Measurements from ENCODE around the gene ATP13A3. TPM values are rescaled to one million over a fixed set of nuclear protein-coding genes. Genes with fewer than 3 reads are reported as not detected.

ATP13A3 gene
- total RNA-seq, 1 donor from 2014 or later: 80.3 TPM

DNA sequence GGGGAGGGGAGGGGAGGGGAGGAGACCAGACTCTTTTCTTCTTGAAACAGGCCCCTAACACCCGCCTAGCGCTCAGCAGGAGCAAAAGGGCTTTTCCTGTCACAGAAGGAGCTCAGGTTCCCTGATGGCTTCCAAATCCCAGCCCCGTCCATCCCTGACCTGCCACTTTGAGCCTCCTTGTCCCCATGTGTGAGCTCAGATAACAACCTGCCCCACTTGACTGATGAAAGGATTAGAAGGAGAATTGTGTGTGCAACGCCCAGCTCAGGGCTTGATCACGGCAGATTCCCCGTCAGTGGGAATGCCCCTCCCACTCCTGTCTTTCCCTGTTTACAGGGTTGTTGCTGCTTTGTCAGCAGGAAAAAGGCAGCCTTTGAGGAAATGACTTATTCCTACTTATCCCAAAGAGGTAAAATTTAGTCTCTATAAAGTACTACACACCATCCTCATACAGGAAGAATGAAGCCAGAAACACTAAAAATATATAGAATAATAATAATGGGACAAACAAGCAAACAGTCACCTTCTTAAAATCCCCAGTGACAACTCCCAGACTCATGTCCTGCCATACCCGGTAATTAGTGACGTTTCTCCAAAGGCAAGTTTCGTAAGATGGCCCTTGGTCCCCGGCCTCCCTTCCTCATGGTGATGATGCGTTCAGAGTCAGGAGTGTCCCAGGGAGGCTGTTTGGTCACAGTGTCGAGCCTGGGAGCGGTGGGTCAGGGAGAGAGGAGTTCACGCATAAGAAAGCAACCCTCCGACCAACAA, 111.1 kb downstream of the ATP13A3 start:
- DNase-seq (ENCODE audit: extremely low spot score, unreplicated experiment): no peak
- TF ChIP-seq, protein P1, sequence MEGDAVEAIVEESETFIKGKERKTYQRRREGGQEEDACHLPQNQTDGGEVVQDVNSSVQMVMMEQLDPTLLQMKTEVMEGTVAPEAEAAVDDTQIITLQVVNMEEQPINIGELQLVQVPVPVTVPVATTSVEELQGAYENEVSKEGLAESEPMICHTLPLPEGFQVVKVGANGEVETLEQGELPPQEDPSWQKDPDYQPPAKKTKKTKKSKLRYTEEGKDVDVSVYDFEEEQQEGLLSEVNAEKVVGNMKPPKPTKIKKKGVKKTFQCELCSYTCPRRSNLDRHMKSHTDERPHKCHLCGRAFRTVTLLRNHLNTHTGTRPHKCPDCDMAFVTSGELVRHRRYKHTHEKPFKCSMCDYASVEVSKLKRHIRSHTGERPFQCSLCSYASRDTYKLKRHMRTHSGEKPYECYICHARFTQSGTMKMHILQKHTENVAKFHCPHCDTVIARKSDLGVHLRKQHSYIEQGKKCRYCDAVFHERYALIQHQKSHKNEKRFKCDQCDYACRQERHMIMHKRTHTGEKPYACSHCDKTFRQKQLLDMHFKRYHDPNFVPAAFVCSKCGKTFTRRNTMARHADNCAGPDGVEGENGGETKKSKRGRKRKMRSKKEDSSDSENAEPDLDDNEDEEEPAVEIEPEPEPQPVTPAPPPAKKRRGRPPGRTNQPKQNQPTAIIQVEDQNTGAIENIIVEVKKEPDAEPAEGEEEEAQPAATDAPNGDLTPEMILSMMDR (conservative IDR thresholded peaks at IDR 0.05): no peak
- H3K4me3 Mint-ChIP-seq: peak overlapping the region; percentile 61
- no peaks in the 10 kb centered on the region for H3K36me3 Mint-ChIP-seq
- H3K4me1 Mint-ChIP-seq (ENCODE audit: unreplicated experiment): peaks cover 12% of the 10 kb centered on the region
- H3K27ac Mint-ChIP-seq: peak overlapping the region; percentile 68
- H3K27me3 Mint-ChIP-seq: peaks cover 16% of the 10 kb centered on the region
- no peaks in the 10 kb centered on the region for H3K9me3 Mint-ChIP-seq

DNA sequence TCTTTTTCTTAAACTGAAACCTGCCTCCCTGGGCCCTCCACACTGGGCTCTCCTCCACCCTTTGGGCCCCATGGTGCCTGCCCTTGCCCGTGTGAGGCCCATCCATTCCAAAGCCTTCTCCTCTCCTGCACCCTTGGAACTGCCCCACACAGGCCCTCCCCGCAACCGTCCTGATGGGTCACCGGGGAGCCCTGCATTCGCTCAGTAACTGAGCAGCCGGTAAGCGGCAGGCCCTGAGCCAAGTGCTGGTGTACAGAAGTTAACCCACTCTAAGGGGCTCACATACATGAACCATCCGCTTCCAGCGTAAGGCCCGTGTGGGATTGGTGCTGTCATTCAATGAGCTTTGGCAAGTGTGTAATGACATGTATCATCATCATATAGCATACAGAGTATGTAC, 111.9 kb downstream of the ATP13A3 start:
- H3K4me3 Mint-ChIP-seq: no peak overlapping the region
- DNase-seq (ENCODE audit: extremely low spot score, unreplicated experiment): no peak

GRCh38 chr3:194373899-194374298, 112.9 kb downstream of the ATP13A3 start:
- Mint-ChIP-seq H3K4me1 (ENCODE audit: unreplicated experiment) (peaks cover 20% of the 10 kb centered on the region), H3K36me3 (no peaks in the 10 kb centered on the region), H3K4me3 (no peak overlapping the region), H3K27ac (no peak overlapping the region), H3K9me3 (no peaks in the 10 kb centered on the region), H3K27me3 (peaks cover 29% of the 10 kb centered on the region)
- TF ChIP-seq, protein P1 (conservative IDR thresholded peaks at IDR 0.05): no peak
- DNase-seq (ENCODE audit: extremely low spot score, unreplicated experiment): no peak

More for the DNA sequence above, 111.9 kb downstream of the ATP13A3 start:
- TF ChIP-seq, protein P1 (conservative IDR thresholded peaks at IDR 0.05): no peak
- peaks cover 22% of the 10 kb centered on the region for H3K27me3 Mint-ChIP-seq
- H3K36me3 Mint-ChIP-seq: no peaks in the 10 kb centered on the region
- no peak overlapping the region for H3K27ac Mint-ChIP-seq
- no peaks in the 10 kb centered on the region for H3K9me3 Mint-ChIP-seq
- H3K4me1 Mint-ChIP-seq (ENCODE audit: unreplicated experiment): peaks cover 17% of the 10 kb centered on the region

DNA sequence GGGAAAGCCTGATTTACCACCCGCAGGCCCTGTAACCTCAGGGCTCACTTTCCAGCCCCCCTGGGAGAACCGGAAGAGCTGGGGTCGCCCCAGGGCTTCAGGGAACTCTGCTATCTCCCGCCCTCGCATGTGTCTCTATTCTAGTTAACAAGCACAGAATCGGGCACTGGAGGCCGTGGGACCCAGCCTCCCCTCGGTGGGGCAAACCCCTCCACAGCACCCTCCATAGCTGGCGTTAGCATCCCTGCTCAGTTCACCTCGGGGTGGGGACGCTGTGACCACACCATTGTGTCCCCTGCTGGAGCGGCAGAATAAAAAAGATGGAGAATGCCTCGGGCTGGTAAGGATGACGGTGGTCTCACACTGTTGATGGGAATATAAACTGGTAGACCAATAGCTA, 113.8 kb downstream of the ATP13A3 start:
- peaks cover 35% of the 10 kb centered on the region for H3K27me3 Mint-ChIP-seq
- TF ChIP-seq, protein P1 (conservative IDR thresholded peaks at IDR 0.05): no peak
- DNase-seq (ENCODE audit: extremely low spot score, unreplicated experiment): no peak
- no peak overlapping the region for H3K27ac Mint-ChIP-seq
- H3K4me3 Mint-ChIP-seq: no peak overlapping the region
- H3K4me1 Mint-ChIP-seq (ENCODE audit: unreplicated experiment): peaks cover 28% of the 10 kb centered on the region
- no peaks in the 10 kb centered on the region for H3K9me3 Mint-ChIP-seq
- H3K36me3 Mint-ChIP-seq: no peaks in the 10 kb centered on the region

GRCh38 chr3:194370753-194371152, 116.0 kb downstream of the ATP13A3 start:
- Mint-ChIP-seq H3K27ac (no peak overlapping the region), H3K9me3 (no peaks in the 10 kb centered on the region), H3K36me3 (no peaks in the 10 kb centered on the region), H3K4me1 (ENCODE audit: unreplicated experiment) (peaks cover 27% of the 10 kb centered on the region), H3K4me3 (no peak overlapping the region), H3K27me3 (peaks cover 43% of the 10 kb centered on the region)
- TF ChIP-seq, protein P1 (conservative IDR thresholded peaks at IDR 0.05): no peak
- no peak for DNase-seq (ENCODE audit: extremely low spot score, unreplicated experiment)

All from type B pancreatic cell (in vitro differentiated cells).